ENCODE results near the gene ATXN7L3B. TPM values are rescaled to one million over a fixed set of nuclear protein-coding genes. Genes with fewer than 3 reads are reported as not detected.
A peak's percentile ranks its signal among the peaks of the same experiment; 100 is the strongest.

The ATXN7L3B gene
- total and polyA plus RNA-seq, 2 donors: 22.9 to 28.7 TPM

- peak in 1 of 9 donors; percentile 1 for DNase-seq (ENCODE audit: low read depth in 6 of 9, low spot score in 9 of 9)
- Histone ChIP-seq H3K4me3 (ENCODE audit: low read length in 2 of 2) (peak overlapping the region; percentile 73 to 93), H3K27ac (ENCODE audit: low read depth in 1 of 2, low read length in 1 of 2) (no peak overlapping the region), H3K9me3 (ENCODE audit: control insufficient read depth in 2 of 2, insufficient read depth in 1 of 2, low read length in 1 of 2) (no peaks in the 10 kb centered on the region), H3K27me3 (ENCODE audit: control insufficient read depth in 2 of 2, insufficient read depth in 1 of 2, low read length in 1 of 2) (no peaks in the 10 kb centered on the region), H3K36me3 (ENCODE audit: control insufficient read depth in 2 of 2, insufficient read depth in 2 of 2, low read length in 1 of 2) (peaks cover 0 to 24% of the 10 kb centered on the region in 2 donors), H3K4me1 (ENCODE audit: control insufficient read depth in 2 of 2, insufficient read depth in 2 of 2, low read length in 2 of 2) (peaks cover 26 to 28% of the 10 kb centered on the region in 2 donors)
- WGBS: 85% methylated on average over 4 of the region's 4 CpGs
These were observed 1.6 kb downstream of the ATXN7L3B start for GRCh38 chr12:74539261-74539660.

GRCh38 chr12:74539765-74540526, 2.3 kb downstream of the ATXN7L3B start:
- no peak overlapping the region for H3K27ac ChIP-seq (ENCODE audit: low read depth in 1 of 2, low read length in 1 of 2)
- H3K36me3 ChIP-seq (ENCODE audit: control insufficient read depth in 2 of 2, insufficient read depth in 2 of 2, low read length in 1 of 2): peaks cover 0 to 24% of the 10 kb centered on the region in 2 donors
- peak in 1 of 9 donors; percentile 13 for DNase-seq (ENCODE audit: low read depth in 6 of 9, low spot score in 9 of 9)
- no peaks in the 10 kb centered on the region for H3K27me3 ChIP-seq (ENCODE audit: control insufficient read depth in 2 of 2, insufficient read depth in 1 of 2, low read length in 1 of 2)
- whole genome bisulfite sequencing: 76% methylated on average over 6 of the region's 6 CpGs
- peak overlapping the region; percentile 15 to 73 for H3K4me3 ChIP-seq (ENCODE audit: low read length in 2 of 2)
- no peaks in the 10 kb centered on the region for H3K9me3 ChIP-seq (ENCODE audit: control insufficient read depth in 2 of 2, insufficient read depth in 1 of 2, low read length in 1 of 2)
- H3K4me1 ChIP-seq (ENCODE audit: control insufficient read depth in 2 of 2, insufficient read depth in 2 of 2, low read length in 2 of 2): peaks cover 26 to 28% of the 10 kb centered on the region in 2 donors

GRCh38 chr12:74541074-74541473, 3.4 kb downstream of the ATXN7L3B start:
- Histone ChIP-seq H3K4me3 (ENCODE audit: low read length in 2 of 2) (no peak overlapping the region), H3K4me1 (ENCODE audit: control insufficient read depth in 2 of 2, insufficient read depth in 2 of 2, low read length in 2 of 2) (peaks cover 26 to 28% of the 10 kb centered on the region in 2 donors), H3K9me3 (ENCODE audit: control insufficient read depth in 2 of 2, insufficient read depth in 1 of 2, low read length in 1 of 2) (no peaks in the 10 kb centered on the region), H3K27ac (ENCODE audit: low read depth in 1 of 2, low read length in 1 of 2) (no peak overlapping the region), H3K27me3 (ENCODE audit: control insufficient read depth in 2 of 2, insufficient read depth in 1 of 2, low read length in 1 of 2) (no peaks in the 10 kb centered on the region), H3K36me3 (ENCODE audit: control insufficient read depth in 2 of 2, insufficient read depth in 2 of 2, low read length in 1 of 2) (peaks cover 0 to 24% of the 10 kb centered on the region in 2 donors)
- WGBS: 55% methylated on average over 3 of the region's 3 CpGs
- DNase-seq (ENCODE audit: low read depth in 6 of 9, low spot score in 9 of 9): no peak

- Histone ChIP-seq H3K27me3 (ENCODE audit: control insufficient read depth in 2 of 2, insufficient read depth in 1 of 2, low read length in 1 of 2) (no peaks in the 10 kb centered on the region), H3K9me3 (ENCODE audit: control insufficient read depth in 2 of 2, insufficient read depth in 1 of 2, low read length in 1 of 2) (no peaks in the 10 kb centered on the region), H3K27ac (ENCODE audit: low read depth in 1 of 2, low read length in 1 of 2) (no peak overlapping the region), H3K4me3 (ENCODE audit: low read length in 2 of 2) (no peak overlapping the region), H3K36me3 (ENCODE audit: control insufficient read depth in 2 of 2, insufficient read depth in 2 of 2, low read length in 1 of 2) (no peaks in the 10 kb centered on the region), H3K4me1 (ENCODE audit: control insufficient read depth in 2 of 2, insufficient read depth in 2 of 2, low read length in 2 of 2) (no peaks in the 10 kb centered on the region)
- DNase-seq (ENCODE audit: low read depth in 6 of 9, low spot score in 9 of 9): no peak
- WGBS: 97% methylated on average over 2 of the region's 2 CpGs
These were observed 9.6 kb downstream of the ATXN7L3B start for GRCh38 chr12:74547249-74547648.

- H3K27me3 ChIP-seq (ENCODE audit: control insufficient read depth in 2 of 2, insufficient read depth in 1 of 2, low read length in 1 of 2): no peaks in the 10 kb centered on the region
- DNase-seq (ENCODE audit: low read depth in 6 of 9, low spot score in 9 of 9): no peak
- no peaks in the 10 kb centered on the region for H3K36me3 ChIP-seq (ENCODE audit: control insufficient read depth in 2 of 2, insufficient read depth in 2 of 2, low read length in 1 of 2)
- H3K9me3 ChIP-seq (ENCODE audit: control insufficient read depth in 2 of 2, insufficient read depth in 1 of 2, low read length in 1 of 2): no peaks in the 10 kb centered on the region
- no peak overlapping the region for H3K27ac ChIP-seq (ENCODE audit: low read depth in 1 of 2, low read length in 1 of 2)
- no peaks in the 10 kb centered on the region for H3K4me1 ChIP-seq (ENCODE audit: control insufficient read depth in 2 of 2, insufficient read depth in 2 of 2, low read length in 2 of 2)
- WGBS: over 99% methylated on average over 3 of the region's 3 CpGs
- no peak overlapping the region for H3K4me3 ChIP-seq (ENCODE audit: low read length in 2 of 2)
These were observed 13.7 kb downstream of the ATXN7L3B start for GRCh38 chr12:74551291-74551690.

GRCh38 chr12:74552201-74552600, 14.6 kb downstream of the ATXN7L3B start:
- Histone ChIP-seq H3K4me3 (ENCODE audit: low read length in 2 of 2) (no peak overlapping the region), H3K27me3 (ENCODE audit: control insufficient read depth in 2 of 2, insufficient read depth in 1 of 2, low read length in 1 of 2) (no peaks in the 10 kb centered on the region), H3K36me3 (ENCODE audit: control insufficient read depth in 2 of 2, insufficient read depth in 2 of 2, low read length in 1 of 2) (no peaks in the 10 kb centered on the region), H3K27ac (ENCODE audit: low read depth in 1 of 2, low read length in 1 of 2) (no peak overlapping the region), H3K9me3 (ENCODE audit: control insufficient read depth in 2 of 2, insufficient read depth in 1 of 2, low read length in 1 of 2) (no peaks in the 10 kb centered on the region), H3K4me1 (ENCODE audit: control insufficient read depth in 2 of 2, insufficient read depth in 2 of 2, low read length in 2 of 2) (no peaks in the 10 kb centered on the region)
- 97% methylated on average over 2 of the region's 2 CpGs for WGBS
- no peak for DNase-seq (ENCODE audit: low read depth in 6 of 9, low spot score in 9 of 9)

GRCh38 chr12:74559728-74560127, 22.1 kb downstream of the ATXN7L3B start:
- Histone ChIP-seq H3K4me1 (ENCODE audit: control insufficient read depth in 2 of 2, insufficient read depth in 2 of 2, low read length in 2 of 2) (no peaks in the 10 kb centered on the region), H3K27ac (ENCODE audit: low read depth in 1 of 2, low read length in 1 of 2) (no peak overlapping the region), H3K4me3 (ENCODE audit: low read length in 2 of 2) (no peak overlapping the region), H3K9me3 (ENCODE audit: control insufficient read depth in 2 of 2, insufficient read depth in 1 of 2, low read length in 1 of 2) (peaks cover 0 to 1% of the 10 kb centered on the region in 2 donors), H3K36me3 (ENCODE audit: control insufficient read depth in 2 of 2, insufficient read depth in 2 of 2, low read length in 1 of 2) (no peaks in the 10 kb centered on the region), H3K27me3 (ENCODE audit: control insufficient read depth in 2 of 2, insufficient read depth in 1 of 2, low read length in 1 of 2) (no peaks in the 10 kb centered on the region)
- DNase-seq (ENCODE audit: low read depth in 6 of 9, low spot score in 9 of 9): no peak
- 66% methylated on average over 2 of the region's 2 CpGs for WGBS

GRCh38 chr12:74563927-74564326, 26.3 kb downstream of the ATXN7L3B start:
- Histone ChIP-seq H3K36me3 (ENCODE audit: control insufficient read depth in 2 of 2, insufficient read depth in 2 of 2, low read length in 1 of 2) (no peaks in the 10 kb centered on the region), H3K4me1 (ENCODE audit: control insufficient read depth in 2 of 2, insufficient read depth in 2 of 2, low read length in 2 of 2) (no peaks in the 10 kb centered on the region), H3K27me3 (ENCODE audit: control insufficient read depth in 2 of 2, insufficient read depth in 1 of 2, low read length in 1 of 2) (no peaks in the 10 kb centered on the region), H3K9me3 (ENCODE audit: control insufficient read depth in 2 of 2, insufficient read depth in 1 of 2, low read length in 1 of 2) (peaks cover 0 to 1% of the 10 kb centered on the region in 2 donors), H3K4me3 (ENCODE audit: low read length in 2 of 2) (no peak overlapping the region), H3K27ac (ENCODE audit: low read depth in 1 of 2, low read length in 1 of 2) (no peak overlapping the region)
- no peak for DNase-seq (ENCODE audit: low read depth in 6 of 9, low spot score in 9 of 9)

- 90% methylated on average over 2 of the region's 2 CpGs for WGBS
- H3K27ac ChIP-seq (ENCODE audit: low read depth in 1 of 2, low read length in 1 of 2): no peak overlapping the region
These were observed 40.9 kb downstream of the ATXN7L3B start for GRCh38 chr12:74578486-74578885.

More at GRCh38 chr12:74578486-74578885, 40.9 kb downstream of the ATXN7L3B start:
- H3K27me3 ChIP-seq (ENCODE audit: control insufficient read depth in 2 of 2, insufficient read depth in 1 of 2, low read length in 1 of 2): no peaks in the 10 kb centered on the region
- no peak for DNase-seq (ENCODE audit: low read depth in 6 of 9, low spot score in 9 of 9)
- H3K36me3 ChIP-seq (ENCODE audit: control insufficient read depth in 2 of 2, insufficient read depth in 2 of 2, low read length in 1 of 2): no peaks in the 10 kb centered on the region
- no peaks in the 10 kb centered on the region for H3K4me1 ChIP-seq (ENCODE audit: control insufficient read depth in 2 of 2, insufficient read depth in 2 of 2, low read length in 2 of 2)
- no peak overlapping the region for H3K4me3 ChIP-seq (ENCODE audit: low read length in 2 of 2)
- no peaks in the 10 kb centered on the region for H3K9me3 ChIP-seq (ENCODE audit: control insufficient read depth in 2 of 2, insufficient read depth in 1 of 2, low read length in 1 of 2)
